Measurements from ENCODE around the gene TSC1.

TSC1 gene

DNA sequence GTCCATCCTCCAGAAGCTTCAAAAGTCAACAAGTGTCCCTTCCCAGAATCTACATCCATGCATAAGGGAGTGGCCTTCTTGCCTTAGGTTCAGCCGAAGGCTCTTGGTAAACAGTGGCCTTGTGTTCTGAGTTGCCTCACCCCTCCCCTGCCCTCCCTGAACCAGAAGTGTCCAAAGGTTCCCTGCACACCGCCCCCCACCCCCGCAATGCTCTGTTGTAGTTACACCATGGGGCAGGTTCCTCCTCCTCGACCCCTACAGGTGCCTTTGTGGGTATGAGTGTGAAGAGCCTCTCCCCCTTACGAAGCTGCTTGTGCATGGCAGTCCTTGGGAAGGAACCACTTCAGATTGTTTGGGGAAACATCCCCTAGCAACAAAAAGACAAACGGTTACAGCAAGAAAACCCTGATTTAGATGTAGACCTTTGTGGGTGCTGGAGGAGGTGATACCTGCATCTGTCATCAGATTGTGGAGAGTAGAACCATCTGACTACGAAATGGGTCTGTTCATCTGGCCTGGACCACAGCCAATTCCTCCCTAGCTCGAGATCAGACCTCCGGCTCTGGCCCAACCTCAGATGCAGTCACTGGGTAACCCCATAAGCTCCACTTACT lies 58.6 kb downstream of the TSC1 start:
- H3K4me1 ChIP-seq (ENCODE audit: insufficient read depth, low read length): no peaks in the 10 kb centered on the region
- 86% methylated on average over 9 of the region's 9 CpGs for WGBS
- H3K27me3 ChIP-seq (ENCODE audit: insufficient read depth, low read length): no peaks in the 10 kb centered on the region
- H3K36me3 ChIP-seq (ENCODE audit: insufficient read depth, low read length): no peaks in the 10 kb centered on the region
- H3K27ac ChIP-seq (ENCODE audit: low read depth, low read length): no peak overlapping the region
- H3K4me3 ChIP-seq (ENCODE audit: low read length): no peak overlapping the region
- no peak overlapping the region for H3K9ac ChIP-seq (ENCODE audit: low read depth, low read length)
- H3K9me3 ChIP-seq (ENCODE audit: insufficient read depth, low read depth, low read length): no peaks in the 10 kb centered on the region

DNA sequence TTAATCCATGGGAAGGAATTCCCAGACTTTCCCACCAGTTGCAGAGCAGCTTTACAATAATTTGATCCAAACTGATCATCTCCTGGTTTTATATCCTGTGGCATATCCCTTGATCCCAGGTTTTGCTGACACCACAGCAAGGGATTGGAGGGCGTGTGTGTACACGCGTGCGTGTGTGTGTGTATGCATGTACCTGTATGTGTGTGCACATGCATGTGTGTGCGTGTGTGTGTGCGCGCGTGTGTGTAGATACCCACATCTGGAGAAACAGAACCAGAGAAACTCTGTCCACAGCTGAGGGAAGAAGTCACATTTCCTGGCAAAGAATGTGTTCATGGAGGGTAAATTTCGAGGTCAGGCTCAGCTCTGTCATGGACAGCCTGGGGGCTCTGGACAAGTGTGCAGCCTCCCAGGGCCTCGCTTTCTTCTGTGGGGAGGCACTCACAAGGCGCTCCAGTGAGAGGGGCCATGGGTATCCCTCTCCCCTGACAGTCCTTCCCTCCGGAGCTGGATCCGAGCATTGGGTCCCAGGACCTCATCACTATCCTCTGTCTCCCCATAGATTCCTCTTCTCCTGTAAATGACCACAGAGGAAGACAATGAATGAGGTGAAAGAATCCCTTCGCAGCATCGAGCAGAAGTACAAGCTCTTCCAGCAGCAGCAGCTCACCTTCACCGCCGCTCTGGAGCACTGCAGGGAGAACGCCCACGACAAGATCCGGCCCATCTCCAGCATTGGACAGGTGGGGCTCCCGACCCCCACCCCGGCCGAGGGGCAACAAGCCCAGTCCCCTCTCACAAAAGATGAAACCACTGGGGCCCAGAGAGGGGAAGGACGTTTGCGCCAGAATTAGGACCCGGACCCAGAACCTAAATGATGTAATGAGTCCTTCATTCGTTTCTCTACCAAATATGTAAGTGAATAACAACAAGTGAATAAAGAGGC lies 60.8 kb downstream of the TSC1 start:
- H3K4me1 ChIP-seq (ENCODE audit: insufficient read depth, low read length): no peaks in the 10 kb centered on the region
- no peaks in the 10 kb centered on the region for H3K9me3 ChIP-seq (ENCODE audit: insufficient read depth, low read depth, low read length)
- H3K36me3 ChIP-seq (ENCODE audit: insufficient read depth, low read length): no peaks in the 10 kb centered on the region
- H3K9ac ChIP-seq (ENCODE audit: low read depth, low read length): no peak overlapping the region
- no peak overlapping the region for H3K4me3 ChIP-seq (ENCODE audit: low read length)
- peaks cover 5% of the 10 kb centered on the region; the same call in 1 of the 2 replicates for H3K27me3 ChIP-seq (ENCODE audit: insufficient read depth, low read length)
- 93% methylated on average over 27 of the region's 27 CpGs for WGBS
- no peak overlapping the region for H3K27ac ChIP-seq (ENCODE audit: low read depth, low read length)

GRCh38 chr9:132882616-132883015 lies 61.8 kb downstream of the TSC1 start:
- H3K27ac ChIP-seq (ENCODE audit: low read depth, low read length): no peak overlapping the region
- H3K9ac ChIP-seq (ENCODE audit: low read depth, low read length): no peak overlapping the region
- no peaks in the 10 kb centered on the region for H3K4me1 ChIP-seq (ENCODE audit: insufficient read depth, low read length)
- H3K9me3 ChIP-seq (ENCODE audit: insufficient read depth, low read depth, low read length): no peaks in the 10 kb centered on the region
- no peaks in the 10 kb centered on the region for H3K36me3 ChIP-seq (ENCODE audit: insufficient read depth, low read length)
- H3K4me3 ChIP-seq (ENCODE audit: low read length): no peak overlapping the region
- peaks cover 9% of the 10 kb centered on the region for H3K27me3 ChIP-seq (ENCODE audit: insufficient read depth, low read length)
- WGBS: 83% methylated on average over 6 of the region's 6 CpGs

DNA sequence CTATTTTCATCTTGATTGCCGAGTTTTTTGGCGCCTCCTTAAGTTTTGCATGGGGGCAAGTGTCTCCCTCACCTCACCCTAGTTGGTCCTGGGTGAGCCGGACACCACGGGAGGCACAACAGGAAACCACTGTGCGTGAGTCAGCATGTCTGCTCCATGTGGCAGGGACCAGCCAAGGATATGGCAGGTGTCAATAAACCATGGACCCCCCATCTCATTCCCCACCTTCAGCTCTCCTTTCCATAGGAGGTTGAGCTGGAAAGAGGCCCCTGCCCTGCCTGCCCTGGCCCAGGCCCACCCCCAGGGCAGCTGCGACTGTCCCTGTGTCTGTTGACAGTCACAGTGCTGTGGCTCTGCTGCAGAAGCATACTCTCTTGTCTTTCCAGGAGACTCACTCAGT lies 62.6 kb downstream of the TSC1 start:
- Histone ChIP-seq H3K36me3 (ENCODE audit: insufficient read depth, low read length) (no peaks in the 10 kb centered on the region), H3K27ac (ENCODE audit: low read depth, low read length) (no peak overlapping the region), H3K9me3 (ENCODE audit: insufficient read depth, low read depth, low read length) (no peaks in the 10 kb centered on the region), H3K9ac (ENCODE audit: low read depth, low read length) (no peak overlapping the region), H3K27me3 (ENCODE audit: insufficient read depth, low read length) (peaks cover 17% of the 10 kb centered on the region), H3K4me1 (ENCODE audit: insufficient read depth, low read length) (no peaks in the 10 kb centered on the region), H3K4me3 (ENCODE audit: low read length) (no peak overlapping the region)
- 93% methylated on average over 6 of the region's 6 CpGs for WGBS

- no peak overlapping the region for H3K9ac ChIP-seq (ENCODE audit: low read depth, low read length)
- no peak overlapping the region for H3K27ac ChIP-seq (ENCODE audit: low read depth, low read length)
- H3K4me3 ChIP-seq (ENCODE audit: low read length): no peak overlapping the region
- WGBS: 86% methylated on average over 7 of the region's 7 CpGs
- H3K27me3 ChIP-seq (ENCODE audit: insufficient read depth, low read length): peaks cover 22% of the 10 kb centered on the region
- H3K9me3 ChIP-seq (ENCODE audit: insufficient read depth, low read depth, low read length): no peaks in the 10 kb centered on the region
- no peaks in the 10 kb centered on the region for H3K36me3 ChIP-seq (ENCODE audit: insufficient read depth, low read length)
- no peaks in the 10 kb centered on the region for H3K4me1 ChIP-seq (ENCODE audit: insufficient read depth, low read length)
Measured at GRCh38 chr9:132880324-132880661, 64.1 kb downstream of the TSC1 start.

DNA sequence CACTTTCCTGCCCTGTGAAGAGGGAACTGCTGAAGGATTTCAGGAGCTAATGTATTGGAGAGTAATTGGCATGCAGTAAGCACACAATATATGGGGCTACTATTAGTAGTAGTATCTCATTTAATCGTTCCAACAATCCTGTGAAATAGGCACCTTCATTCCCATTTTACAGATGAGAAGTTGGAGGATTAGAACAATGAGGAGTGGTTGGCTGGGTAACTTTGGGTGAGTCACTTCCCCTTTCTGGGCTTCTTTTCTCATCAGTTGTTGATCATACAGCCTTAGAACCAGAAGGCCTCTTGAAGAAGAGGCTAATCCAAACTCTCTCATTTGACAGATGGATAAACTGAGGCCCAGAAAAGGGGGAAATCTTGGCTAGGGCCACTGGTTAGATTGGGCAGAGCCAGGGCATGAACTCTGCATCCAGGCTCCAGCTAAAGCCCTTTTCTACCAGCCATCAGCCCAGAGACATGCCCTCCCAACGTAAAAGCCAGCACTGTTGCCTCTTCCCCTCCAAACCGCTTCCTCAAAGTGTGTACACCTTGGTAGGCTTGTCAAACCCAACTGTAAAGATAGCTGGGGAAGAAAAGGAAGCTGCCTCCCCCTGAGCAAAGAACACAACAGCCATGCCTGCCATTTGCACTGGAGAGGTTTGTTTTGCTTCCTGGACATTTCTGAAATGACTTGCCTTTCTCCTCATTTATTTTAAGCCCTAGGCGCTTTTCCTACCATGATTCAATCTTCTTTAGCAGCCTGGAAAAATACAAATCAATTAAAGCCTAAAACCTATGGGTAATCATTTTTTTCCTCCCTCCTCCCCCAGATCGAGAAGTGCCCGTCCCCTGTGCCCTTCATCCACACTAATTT lies 64.7 kb downstream of the TSC1 start:
- Histone ChIP-seq H3K27me3 (ENCODE audit: insufficient read depth, low read length) (peaks cover 22% of the 10 kb centered on the region), H3K9me3 (ENCODE audit: insufficient read depth, low read depth, low read length) (no peaks in the 10 kb centered on the region), H3K4me3 (ENCODE audit: low read length) (no peak overlapping the region), H3K27ac (ENCODE audit: low read depth, low read length) (no peak overlapping the region), H3K36me3 (ENCODE audit: insufficient read depth, low read length) (no peaks in the 10 kb centered on the region), H3K4me1 (ENCODE audit: insufficient read depth, low read length) (no peaks in the 10 kb centered on the region), H3K9ac (ENCODE audit: low read depth, low read length) (no peak overlapping the region)
- WGBS: 92% methylated on average over 5 of the region's 6 CpGs

- Histone ChIP-seq H3K27ac (ENCODE audit: low read depth, low read length) (no peak within 1 kb of the TSS), H3K9ac (ENCODE audit: low read depth, low read length) (peak within 1 kb of the TSS; percentile 74), H3K4me3 (ENCODE audit: low read length) (peak within 1 kb of the TSS; percentile 92), H3K4me1 (ENCODE audit: insufficient read depth, low read length) (no peaks in the 10 kb centered on the region), H3K9me3 (ENCODE audit: insufficient read depth, low read depth, low read length) (no peaks in the 10 kb centered on the region), H3K27me3 (ENCODE audit: insufficient read depth, low read length) (peaks cover 22% of the 10 kb centered on the region), H3K36me3 (ENCODE audit: insufficient read depth, low read length) (no peaks in the 10 kb centered on the region)
- 25% methylated on average over 41 of the region's 42 CpGs for WGBS
Measured at GRCh38 chr9:132878695-132879456, 65.5 kb downstream of the TSC1 start, which contains the start of gene SPACA9. Gene SPACA9 (plus strand): TSS chr9:132878898. CDS start chr9:132883948, 5,050 bp downstream.

GRCh38 chr9:132877824-132878694 lies 66.4 kb downstream of the TSC1 start, which contains the start of gene AK8:
Gene AK8 (minus strand): TSS chr9:132878284. CDS start chr9:132878255, 29 bp downstream.
- H3K4me3 ChIP-seq (ENCODE audit: low read length): peak within 1 kb of the TSS; percentile 92
- H3K9me3 ChIP-seq (ENCODE audit: insufficient read depth, low read depth, low read length): no peaks in the 10 kb centered on the region
- no peaks in the 10 kb centered on the region for H3K4me1 ChIP-seq (ENCODE audit: insufficient read depth, low read length)
- H3K36me3 ChIP-seq (ENCODE audit: insufficient read depth, low read length): no peaks in the 10 kb centered on the region
- WGBS: under 1% methylated on average over 87 of the region's 89 CpGs
- no peak within 1 kb of the TSS for H3K27ac ChIP-seq (ENCODE audit: low read depth, low read length)
- peak within 1 kb of the TSS; percentile 74 for H3K9ac ChIP-seq (ENCODE audit: low read depth, low read length)
- peaks cover 22% of the 10 kb centered on the region for H3K27me3 ChIP-seq (ENCODE audit: insufficient read depth, low read length)

DNA sequence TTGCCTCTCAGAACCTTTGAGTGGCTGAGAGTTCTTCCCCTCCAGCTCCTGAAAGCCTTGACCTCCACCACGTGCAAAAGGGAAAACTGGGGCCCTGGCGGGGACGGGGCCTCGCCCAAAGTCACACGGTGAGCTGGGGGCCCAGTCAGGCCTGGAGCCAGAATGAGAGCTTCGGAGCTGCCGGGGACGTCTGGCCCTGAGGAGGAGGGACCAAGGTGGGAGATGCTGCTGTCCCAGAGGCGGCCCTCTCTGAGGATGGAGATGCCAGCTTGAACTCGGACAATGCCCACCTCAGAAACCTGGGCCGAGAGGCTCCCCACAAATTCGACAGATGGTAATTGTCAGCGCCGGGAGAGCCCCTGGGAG lies 67.0 kb downstream of the TSC1 start:
- Histone ChIP-seq H3K4me3 (ENCODE audit: low read length) (peak overlapping the region; percentile 92), H3K9ac (ENCODE audit: low read depth, low read length) (no peak overlapping the region; the same call in 1 of the 2 replicates), H3K9me3 (ENCODE audit: insufficient read depth, low read depth, low read length) (no peaks in the 10 kb centered on the region), H3K36me3 (ENCODE audit: insufficient read depth, low read length) (no peaks in the 10 kb centered on the region), H3K4me1 (ENCODE audit: insufficient read depth, low read length) (no peaks in the 10 kb centered on the region), H3K27ac (ENCODE audit: low read depth, low read length) (no peak overlapping the region), H3K27me3 (ENCODE audit: insufficient read depth, low read length) (peaks cover 22% of the 10 kb centered on the region)
- WGBS: 58% methylated on average over 14 of the region's 14 CpGs

DNA sequence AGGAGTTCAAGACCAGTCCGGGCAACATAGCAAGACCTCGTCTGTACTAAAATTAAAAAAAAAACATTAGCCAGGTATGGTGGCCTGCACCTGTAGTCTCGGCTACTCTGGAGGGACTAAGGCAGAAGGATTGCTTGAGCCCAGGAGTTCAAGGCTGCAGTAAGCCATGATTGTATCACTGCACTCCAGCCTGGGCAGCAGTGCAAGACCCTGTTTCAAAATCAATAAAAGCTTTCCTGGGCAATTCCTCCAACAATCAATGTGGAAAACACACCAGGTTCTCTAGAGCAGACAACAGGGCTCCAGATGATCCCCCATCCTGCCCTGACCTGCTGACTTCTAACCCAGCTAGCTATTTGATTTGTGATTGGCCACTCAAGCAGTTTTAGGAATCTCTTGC lies 67.6 kb downstream of the TSC1 start:
- WGBS: 95% methylated on average over 3 of the region's 3 CpGs
- no peak overlapping the region for H3K4me3 ChIP-seq (ENCODE audit: low read length)
- H3K4me1 ChIP-seq (ENCODE audit: insufficient read depth, low read length): no peaks in the 10 kb centered on the region
- no peak overlapping the region for H3K9ac ChIP-seq (ENCODE audit: low read depth, low read length)
- H3K27ac ChIP-seq (ENCODE audit: low read depth, low read length): no peak overlapping the region
- no peaks in the 10 kb centered on the region for H3K9me3 ChIP-seq (ENCODE audit: insufficient read depth, low read depth, low read length)
- no peaks in the 10 kb centered on the region for H3K36me3 ChIP-seq (ENCODE audit: insufficient read depth, low read length)
- H3K27me3 ChIP-seq (ENCODE audit: insufficient read depth, low read length): peaks cover 22% of the 10 kb centered on the region

Measured in HUES64 (cell line).